Esophagus squamous epithelium (tissue), 5 donors: ENCODE data around the gene SCARB2. TPM values are rescaled to one million over a fixed set of nuclear protein-coding genes. Genes with fewer than 3 reads are reported as not detected.

Experiments used
- DNase-seq: peaks from one replicate; lab custom pipeline; 2025; lab: John Stamatoyannopoulos, UW
- H3K27ac ChIP-seq, 4 donors: fragments of 200-600 bp; sonication (generic); one replicate each; pipeline ENCODE4 v1.5.1; 2016 to 2019; ENCODE audit warnings: mild to moderate bottlenecking in 1 of 4
- H3K27me3 ChIP-seq, 4 donors: fragments of 200-600 bp; sonication (generic); 1 replicate in 3 of 4; 2 replicates in 1 of 4; pipeline versions ENCODE4 v1.5.1 to v1.6.0; 2017 to 2021; ENCODE audit warnings: antibody characterized with exemption in 1 of 4
- H3K36me3 ChIP-seq, 3 donors: fragments of 200-600 bp; sonication (generic); one replicate each; pipeline ENCODE4 v1.5.1; 2016 to 2019
- H3K4me1 ChIP-seq, 3 donors: fragments of 200-600 bp; sonication (generic); one replicate each; pipeline ENCODE4 v1.5.1; 2017 to 2019
- H3K4me3 ChIP-seq, 4 donors: fragments of 200-600 bp; sonication (generic); 1 replicate in 3 of 4; 2 replicates in 1 of 4; pipeline ENCODE4 v1.5.1; 2016 to 2019; ENCODE audit warnings: mild to moderate bottlenecking in 2 of 4, moderate library complexity in 1 of 4
- H3K9me3 ChIP-seq, 3 donors: fragments of 200-600 bp; sonication (generic); one replicate each; pipeline ENCODE4 v1.5.1; 2016 to 2019
- POLR2A ChIP-seq, 4 donors: fragments of 450-650 bp; IDR thresholded peaks; one replicate each; pipeline ENCODE4 v1.6.1; 2017; ENCODE audit warnings: antibody characterized with exemption in 4 of 4, mild to moderate bottlenecking in 4 of 4, moderate library complexity in 3 of 4
- WGBS, 2 donors: methylation state at CpG; one replicate each; pipeline ENCODE4 v1.1.5; 2018; 5-methylcytosine and 5-hydroxymethylcytosine counted together
- intact Hi-C: fragments of 100-400 bp; cut with DNase I; formaldehyde crosslinking; loops from one replicate; pipeline ENCODE4 v1.15.0; 2022
- total RNA-seq, 4 donors: library from RNA; depleted of rRNA; stranded (reverse); fragments of >200 nt; gene quantifications; one replicate each; pipeline ENCODE4 v1.1.0, GENCODE V29; 2016
- TF ChIP-seq, protein P1 (sequence below), 6 experiments: fragments of 450-650 bp in 4 of 6; fragments of 200-600 bp in 2 of 6; sonication (generic) in 2 of 6; IDR thresholded peaks; one replicate each; pipeline ENCODE4 v1.5.1; 2016 to 2019; ENCODE audit warnings: antibody characterized with exemption in 6 of 6, mild to moderate bottlenecking in 4 of 6, moderate library complexity in 4 of 6
- donor health status: DM: yes; HTN: yes; CAD: no.

The SCARB2 gene
- total RNA-seq, 4 donors from 2014 or later: 50.3 to 91.2 (median 72.8) TPM

GRCh38 chr4:76216975-76217814 lies 3.6 kb upstream of the SCARB2 start:
- Histone ChIP-seq H3K27me3 (no peaks in the 10 kb centered on the region), H3K27ac (peak overlapping the region in 2 of 4 donors; percentile 6 to 10), H3K36me3 (no peaks in the 10 kb centered on the region), H3K4me1 (peaks cover 36 to 74% (median 46%) of the 10 kb centered on the region in 3 donors), H3K4me3 (no peak overlapping the region), H3K9me3 (no peaks in the 10 kb centered on the region)
- no peak for TF ChIP-seq POLR2A (IDR thresholded peaks at IDR 0.05)
- TF ChIP-seq, protein P1, sequence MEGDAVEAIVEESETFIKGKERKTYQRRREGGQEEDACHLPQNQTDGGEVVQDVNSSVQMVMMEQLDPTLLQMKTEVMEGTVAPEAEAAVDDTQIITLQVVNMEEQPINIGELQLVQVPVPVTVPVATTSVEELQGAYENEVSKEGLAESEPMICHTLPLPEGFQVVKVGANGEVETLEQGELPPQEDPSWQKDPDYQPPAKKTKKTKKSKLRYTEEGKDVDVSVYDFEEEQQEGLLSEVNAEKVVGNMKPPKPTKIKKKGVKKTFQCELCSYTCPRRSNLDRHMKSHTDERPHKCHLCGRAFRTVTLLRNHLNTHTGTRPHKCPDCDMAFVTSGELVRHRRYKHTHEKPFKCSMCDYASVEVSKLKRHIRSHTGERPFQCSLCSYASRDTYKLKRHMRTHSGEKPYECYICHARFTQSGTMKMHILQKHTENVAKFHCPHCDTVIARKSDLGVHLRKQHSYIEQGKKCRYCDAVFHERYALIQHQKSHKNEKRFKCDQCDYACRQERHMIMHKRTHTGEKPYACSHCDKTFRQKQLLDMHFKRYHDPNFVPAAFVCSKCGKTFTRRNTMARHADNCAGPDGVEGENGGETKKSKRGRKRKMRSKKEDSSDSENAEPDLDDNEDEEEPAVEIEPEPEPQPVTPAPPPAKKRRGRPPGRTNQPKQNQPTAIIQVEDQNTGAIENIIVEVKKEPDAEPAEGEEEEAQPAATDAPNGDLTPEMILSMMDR (IDR thresholded peaks at IDR 0.05): no peak
- intact Hi-C loops: no loop called here
- 64 to 67% methylated on average over 5 to 6 of the region's 6 CpGs for WGBS, 2 donors
- DNase-seq: no peak

DNA sequence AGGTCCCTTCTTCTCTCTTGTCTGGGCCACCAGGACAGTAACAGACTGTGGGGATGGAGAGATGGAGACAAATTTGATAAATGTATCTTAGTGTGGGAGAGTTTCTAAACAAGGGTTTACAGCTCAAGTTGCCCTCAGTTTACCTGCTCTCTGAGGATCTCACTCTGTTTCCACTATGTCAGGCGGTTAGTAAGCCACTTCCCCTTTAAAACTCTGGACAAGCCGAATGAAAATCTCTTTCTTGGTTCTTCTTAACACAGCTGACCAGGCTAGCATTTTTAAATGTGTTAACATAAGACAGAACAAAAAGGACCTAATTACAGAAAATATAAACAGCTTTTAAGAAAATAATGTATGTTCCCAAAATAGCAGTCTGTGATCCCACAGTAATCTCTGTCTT lies 2.9 kb upstream of the SCARB2 start:
- intact Hi-C loops: no loop called here
- Histone ChIP-seq H3K27me3 (no peaks in the 10 kb centered on the region), H3K4me1 (peaks cover 38 to 81% (median 53%) of the 10 kb centered on the region in 3 donors), H3K27ac (peak overlapping the region in 1 of 4 donors; percentile 10), H3K36me3 (no peaks in the 10 kb centered on the region), H3K4me3 (no peak overlapping the region), H3K9me3 (no peaks in the 10 kb centered on the region)
- TF ChIP-seq, protein P1 (IDR thresholded peaks at IDR 0.05): no peak
- TF ChIP-seq POLR2A (IDR thresholded peaks at IDR 0.05): no peak
- WGBS, 2 donors: 72 to 89% methylated on average over 2 of the region's 2 CpGs
- DNase-seq: no peak

DNA sequence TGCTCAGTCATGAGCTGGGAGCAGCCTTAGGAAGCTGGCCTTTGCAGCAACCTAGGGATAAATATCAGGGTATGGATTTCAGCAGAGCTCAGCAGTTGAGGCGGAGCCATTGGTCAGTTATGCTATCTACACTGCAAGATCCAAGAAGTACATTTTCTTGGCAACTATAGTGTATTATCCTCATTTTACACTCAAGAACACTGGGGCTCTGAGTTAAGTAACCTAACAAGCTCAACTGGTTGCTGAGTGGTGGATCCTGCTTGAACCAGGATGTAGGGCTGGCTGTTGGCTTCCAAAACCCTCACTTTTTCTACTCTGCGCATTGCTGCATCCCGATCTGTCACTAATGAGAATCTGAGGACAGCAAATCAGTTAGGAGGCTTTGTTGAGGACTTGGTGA lies 1.5 kb upstream of the SCARB2 start:
- no peak for TF ChIP-seq POLR2A (IDR thresholded peaks at IDR 0.05)
- TF ChIP-seq, protein P1 (IDR thresholded peaks at IDR 0.05): no peak

GRCh38 chr4:76214177-76214675 lies 602 bp upstream of the SCARB2 start:
- Histone ChIP-seq H3K36me3 (no peaks in the 10 kb centered on the region), H3K4me1 (peaks cover 55 to 92% (median 72%) of the 10 kb centered on the region in 3 donors), H3K4me3 (peak overlapping the region; percentile 81 to 96 (median 84)), H3K27me3 (no peaks in the 10 kb centered on the region), H3K9me3 (no peaks in the 10 kb centered on the region), H3K27ac (peak overlapping the region; percentile 98)
- DNase-seq: no peak
- TF ChIP-seq, protein P1 (IDR thresholded peaks at IDR 0.05): no peak
- TF ChIP-seq POLR2A (IDR thresholded peaks at IDR 0.05): no peak
- WGBS, 2 donors: 11 to 19% methylated on average over 6 to 8 of the region's 10 CpGs
- intact Hi-C loops: no loop called here

More for the DNA sequence above, 1.5 kb upstream of the SCARB2 start:
- 75 to 78% methylated on average over 3 of the region's 3 CpGs for WGBS, 2 donors
- Histone ChIP-seq H3K9me3 (no peaks in the 10 kb centered on the region), H3K4me1 (peaks cover 52 to 92% (median 68%) of the 10 kb centered on the region in 3 donors), H3K27me3 (no peaks in the 10 kb centered on the region), H3K27ac (peak overlapping the region; percentile 98), H3K36me3 (no peaks in the 10 kb centered on the region), H3K4me3 (no peak overlapping the region)
- DNase-seq: no peak
- intact Hi-C loops: no loop called here

DNA sequence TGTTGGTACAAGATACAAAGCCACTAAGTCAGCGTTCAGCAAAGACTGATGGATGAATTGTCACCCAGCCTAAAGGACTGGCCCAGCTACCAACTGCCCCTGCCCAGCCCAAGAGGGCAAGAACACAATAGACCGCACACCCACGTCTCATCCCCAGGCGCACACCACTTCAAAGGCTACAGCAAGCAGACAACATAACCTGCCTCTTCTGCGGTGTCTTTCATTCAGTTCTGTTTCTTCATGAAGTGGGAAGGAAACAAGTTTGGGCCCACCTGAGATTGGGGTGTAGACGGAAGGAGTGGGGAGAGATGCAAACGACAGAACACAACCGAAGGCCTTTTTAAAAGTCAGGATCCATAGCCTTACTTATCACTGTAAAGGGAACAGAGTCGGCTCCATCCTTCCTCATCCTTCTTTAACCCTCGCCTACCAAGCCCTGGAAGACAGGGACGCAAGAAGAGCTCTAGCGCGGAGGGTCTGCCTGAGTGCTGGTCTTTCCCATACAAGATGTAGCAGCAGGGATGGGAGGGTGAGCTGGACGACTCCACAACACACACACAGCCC lies 691 bp downstream of the SCARB2 start:
- peak overlapping the region; percentile 98 for H3K27ac ChIP-seq
- H3K4me1 ChIP-seq: peaks cover 60 to 92% (median 70%) of the 10 kb centered on the region in 3 donors
- H3K4me3 ChIP-seq: peak overlapping the region; percentile 81 to 96 (median 84)
- 0 to 7% methylated on average over 13 of the region's 14 CpGs for WGBS, 2 donors
- no peaks in the 10 kb centered on the region for H3K27me3 ChIP-seq
- TF ChIP-seq, protein P1 (IDR thresholded peaks at IDR 0.05): no peak
- TF ChIP-seq POLR2A (IDR thresholded peaks at IDR 0.05): no peak
- DNase-seq: peak; percentile 23
- intact Hi-C loops: no loop called here
- H3K9me3 ChIP-seq: no peaks in the 10 kb centered on the region
- H3K36me3 ChIP-seq: no peaks in the 10 kb centered on the region
